ENCODE measurements around the gene DGKZ. TPM values are rescaled to one million over a fixed set of nuclear protein-coding genes. Genes with fewer than 3 reads are reported as not detected.
A peak's percentile ranks its signal among the peaks of the same experiment; 100 is the strongest.

Gene DGKZ
- total and polyA plus RNA-seq, 2 donors from 2014 or later: 48.5 to 50.6 TPM

GRCh38 chr11:46307785-46308341, 39.4 kb upstream of the DGKZ start:
- intact Hi-C loops (cut with DNase I): loop anchor here (5.0 kb wide), 1 partner anchor 66 kb away; no protein-coding TSS in a partner anchor

GRCh38 chr11:46308631-46309419, 38.4 kb upstream of the DGKZ start:
- intact Hi-C loops (cut with DNase I): loop anchor here (5.0 kb wide), 1 partner anchor 67 kb away; no protein-coding TSS in a partner anchor
- FAIRE-seq: no peak

More at GRCh38 chr11:46307785-46308341, 39.4 kb upstream of the DGKZ start:
- Histone ChIP-seq H3K9ac (ENCODE audit: low read length in 3 of 3) (no peak overlapping the region), H3K9me3 (ENCODE audit: control insufficient read depth in 2 of 3, insufficient read depth in 1 of 3, low read length in 3 of 3) (no peaks in the 10 kb centered on the region), H3K27ac (ENCODE audit: low read depth in 2 of 2, low read length in 2 of 2) (no peak overlapping the region), H3K27me3 (ENCODE audit: control insufficient read depth, insufficient read depth, low read length) (no peaks in the 10 kb centered on the region), H3K4me3 (ENCODE audit: low read length in 3 of 3) (no peak overlapping the region), H3K4me1 (ENCODE audit: control insufficient read depth in 2 of 3, insufficient read depth in 2 of 3, low read depth in 1 of 3, low read length in 3 of 3) (peaks cover 0 to 3% (median 0%) of the 10 kb centered on the region in 3 donors), H3K36me3 (ENCODE audit: control insufficient read depth in 2 of 3, insufficient read depth in 3 of 3, low read length in 3 of 3) (no peaks in the 10 kb centered on the region)
- DNase-seq (peak in 1 of 5 donors; percentile 66), FAIRE-seq (no peak)
- no peak for TF ChIP-seq CTCF (IDR thresholded peaks at IDR 0.05; ENCODE audit: borderline replicate concordance, extremely low read depth, insufficient read depth)

GRCh38 chr11:46309814-46310259, 37.4 kb upstream of the DGKZ start:
- TF ChIP-seq CTCF (IDR thresholded peaks at IDR 0.05; ENCODE audit: borderline replicate concordance, extremely low read depth, insufficient read depth): no peak
- Histone ChIP-seq H3K4me1 (ENCODE audit: control insufficient read depth in 2 of 3, insufficient read depth in 2 of 3, low read depth in 1 of 3, low read length in 3 of 3) (peaks cover 0 to 3% (median 0%) of the 10 kb centered on the region in 3 donors), H3K9ac (ENCODE audit: low read length in 3 of 3) (no peak overlapping the region), H3K27me3 (ENCODE audit: control insufficient read depth, insufficient read depth, low read length) (no peaks in the 10 kb centered on the region), H3K27ac (ENCODE audit: low read depth in 2 of 2, low read length in 2 of 2) (no peak overlapping the region), H3K9me3 (ENCODE audit: control insufficient read depth in 2 of 3, insufficient read depth in 1 of 3, low read length in 3 of 3) (no peaks in the 10 kb centered on the region), H3K36me3 (ENCODE audit: control insufficient read depth in 2 of 3, insufficient read depth in 3 of 3, low read length in 3 of 3) (no peaks in the 10 kb centered on the region), H3K4me3 (ENCODE audit: low read length in 3 of 3) (no peak overlapping the region)
- DNase-seq (no peak), FAIRE-seq (no peak)
- intact Hi-C loops (cut with DNase I): loop anchor here (5.0 kb wide), 1 partner anchor 68 kb away; no protein-coding TSS in a partner anchor

More at GRCh38 chr11:46308631-46309419, 38.4 kb upstream of the DGKZ start:
- peak; percentile 62 to 85 (median 81) for DNase-seq
- peak; percentile 94 for TF ChIP-seq CTCF (IDR thresholded peaks at IDR 0.05; ENCODE audit: borderline replicate concordance, extremely low read depth, insufficient read depth)
- peaks cover 0 to 3% (median 0%) of the 10 kb centered on the region in 3 donors for H3K4me1 ChIP-seq (ENCODE audit: control insufficient read depth in 2 of 3, insufficient read depth in 2 of 3, low read depth in 1 of 3, low read length in 3 of 3)
- no peaks in the 10 kb centered on the region for H3K36me3 ChIP-seq (ENCODE audit: control insufficient read depth in 2 of 3, insufficient read depth in 3 of 3, low read length in 3 of 3)
- H3K9ac ChIP-seq (ENCODE audit: low read length in 3 of 3): no peak overlapping the region
- no peaks in the 10 kb centered on the region for H3K27me3 ChIP-seq (ENCODE audit: control insufficient read depth, insufficient read depth, low read length)
- H3K4me3 ChIP-seq (ENCODE audit: low read length in 3 of 3): no peak overlapping the region
- H3K27ac ChIP-seq (ENCODE audit: low read depth in 2 of 2, low read length in 2 of 2): no peak overlapping the region
- H3K9me3 ChIP-seq (ENCODE audit: control insufficient read depth in 2 of 3, insufficient read depth in 1 of 3, low read length in 3 of 3): no peaks in the 10 kb centered on the region

All from kidney (tissue), 14 donors.